ENCODE measurements around the gene MYL7. TPM values are rescaled to one million over a fixed set of nuclear protein-coding genes. Genes with fewer than 3 reads are reported as not detected.

MYL7 gene
- total and polyA plus RNA-seq, 2 of the 4 experiments (the other 2 are of a cell fraction), result 0.24 TPM; not detected in 1

DNA sequence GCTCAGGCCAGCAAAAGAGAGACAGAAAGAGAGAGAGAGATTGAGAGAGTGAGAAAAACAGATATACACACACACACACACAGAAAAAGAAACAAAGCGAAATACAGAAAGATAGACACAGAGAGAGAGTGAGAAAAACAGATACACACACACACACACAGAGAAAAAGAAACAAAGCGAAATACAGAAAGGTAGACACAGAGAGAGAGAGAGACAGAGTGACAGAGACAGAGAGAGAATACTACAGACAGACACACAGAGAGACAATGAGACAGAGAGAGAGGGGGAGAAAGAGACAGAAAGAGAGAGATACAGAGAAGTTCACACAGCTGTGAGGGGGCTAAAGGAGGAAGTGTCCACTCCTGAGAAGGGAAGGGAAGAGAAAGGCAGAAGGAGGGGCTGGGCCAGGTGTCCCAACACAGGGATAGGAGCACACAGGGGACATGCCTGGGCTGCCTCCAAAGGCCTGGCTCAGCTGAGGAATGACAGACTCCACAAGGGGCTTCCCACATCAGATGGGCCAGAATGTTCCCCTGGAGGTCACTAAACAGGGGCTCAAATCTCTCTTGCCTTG, 43.8 kb upstream of the MYL7 start (continued):
- TF ChIP-seq RFX5 (IDR thresholded peaks at IDR 0.05; ENCODE audit: low read depth, low read length), result no peak

DNA sequence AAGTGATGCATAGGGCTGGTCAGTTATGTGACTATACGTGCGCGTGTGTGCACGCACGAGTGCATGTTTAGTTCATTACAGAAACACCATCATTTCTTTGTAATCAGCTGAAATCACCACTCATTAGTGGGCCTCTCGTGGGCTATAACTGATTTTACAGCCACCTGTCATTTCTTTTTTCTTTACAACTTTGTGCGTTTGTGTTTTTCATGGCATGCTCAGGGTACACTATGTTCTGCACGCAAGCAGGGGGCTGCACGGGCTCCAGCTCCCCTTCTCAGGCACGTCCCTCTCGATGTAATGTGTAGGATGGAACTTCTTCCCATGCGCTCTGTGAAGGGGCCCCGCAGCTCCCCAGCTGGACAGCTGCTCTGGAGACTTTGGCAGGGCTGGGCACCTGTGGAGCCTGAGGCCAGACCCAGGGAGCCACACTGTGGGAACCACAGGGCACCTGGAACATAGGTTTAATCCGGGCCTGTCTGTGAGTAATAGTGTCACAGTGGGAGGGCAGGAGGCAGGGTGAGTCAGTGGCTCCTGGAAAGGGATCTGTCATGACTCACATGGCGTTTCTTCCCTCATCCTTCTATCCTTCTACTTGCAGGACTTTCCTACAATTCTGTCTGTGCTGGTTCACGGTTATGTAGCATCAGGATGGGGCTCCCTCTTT, 43.2 kb upstream of the MYL7 start:
- Histone ChIP-seq H4K5ac (ENCODE audit: low read depth, low read length) (no peak overlapping the region), H3K23ac (ENCODE audit: low read depth, low read length) (no peak overlapping the region), H3K9ac (ENCODE audit: low read depth, low read length) (no peak overlapping the region), H2AFZ (replicated peaks; ENCODE audit: low read length, poor library complexity) (peak overlapping the region; percentile 36), H3K14ac (replicated peaks; ENCODE audit: low read depth, low read length) (no peak overlapping the region), H3K4me2 (ENCODE audit: low read depth, low read length) (peak overlapping the region; percentile 22; the same call in 1 of the 2 replicates), H2AK9ac (replicated peaks; ENCODE audit: low read depth, low read length, poor library complexity) (no peak overlapping the region), H3K27me3 (ENCODE audit: control insufficient read depth, insufficient read depth, low read length) (peaks cover 18% of the 10 kb centered on the region), H3K36me3 (ENCODE audit: control insufficient read depth, insufficient read depth, low read length) (no peaks in the 10 kb centered on the region), H3K4me3 (ENCODE audit: insufficient read depth, low read depth, low read length) (no peak overlapping the region), H4K20me1 (ENCODE audit: insufficient read depth, low read length) (no peaks in the 10 kb centered on the region), H2BK120ac (ENCODE audit: low read depth, low read length) (peak overlapping the region; percentile 28; the same call in 1 of the 2 replicates), H2AK5ac (ENCODE audit: low read depth, low read length) (0 out of 2 replicates have a peak overlapping the region, but pooled peaks have one; percentile 8), H3K9me3 (ENCODE audit: control insufficient read depth, insufficient read depth, low read length) (peaks cover 18% of the 10 kb centered on the region), H4K91ac (ENCODE audit: insufficient read depth, low read depth, low read length) (no peak overlapping the region), H3K9me1 (ENCODE audit: insufficient read depth, low read length) (no peaks in the 10 kb centered on the region), H2BK20ac (ENCODE audit: low read depth, low read length) (no peak overlapping the region; the same call in 1 of the 2 replicates), H2BK15ac (ENCODE audit: low read depth, low read length) (0 out of 3 replicates have a peak overlapping the region, but pooled peaks have one; percentile 90), H3K4ac (ENCODE audit: low read depth, low read length) (peak overlapping the region; percentile 34; the same call in 1 of the 2 replicates), H3K56ac (ENCODE audit: extremely low read depth, insufficient read depth, low read length) (no peak overlapping the region), H2BK5ac (ENCODE audit: low read depth, low read length, poor library complexity, severe bottlenecking) (peak overlapping the region; percentile 30), H3K27ac (ENCODE audit: insufficient read depth, low read length) (no peak overlapping the region), H3K4me1 (ENCODE audit: control insufficient read depth, insufficient read depth, low read length) (peaks cover 2% of the 10 kb centered on the region), H3K18ac (ENCODE audit: low read depth, low read length) (no peak overlapping the region), H3K79me1 (ENCODE audit: low read depth in 1 of 2, low read length in 2 of 2) (no peaks in the 10 kb centered on the region; a peak in 1 of 4 replicates), H4K8ac (ENCODE audit: low read depth in 2 of 2, low read length in 2 of 2) (no peak overlapping the region)
- CTCF ChIA-PET, result interaction anchor here (0.9 kb wide), 1 partner anchor 15 kb away, joined by 3 read pairs; no protein-coding TSS in a partner anchor
- dilution Hi-C loops (cut with HindIII; ENCODE audit: low sequenced_read_pairs, unreplicated experiment), result no loop called here
- peak; percentile 89 for DNase-seq
- POLR2A ChIA-PET (ENCODE audit: unreplicated experiment), result no interaction called here
- 67% methylated on average over 3 of the region's 16 CpGs; no CpG with 5 or more reads in 1 of the 2 experiments for WGBS, 2 experiments (ENCODE audit: extremely low coverage in 2 of 2, insufficient read length in 1 of 2)
- ATAC-seq (ENCODE audit: low read depth), result peak; percentile 93
- in situ Hi-C loops (cut with MboI; ENCODE audit: low sequenced_read_pairs), result no loop called here
- intact Hi-C loops (cut with micrococcal nuclease), result no loop called here
- no TSS peak for BruUV-seq (replicated peaks)
- TF ChIP-seq MAZ (IDR thresholded peaks at IDR 0.05; ENCODE audit: borderline replicate concordance, low read depth, low read length), result peak; percentile 24; the same call in 1 of the 2 replicates
- TF ChIP-seq RFX5 (IDR thresholded peaks at IDR 0.05; ENCODE audit: low read depth, low read length), result no peak
- TF ChIP-seq SMC3 (IDR thresholded peaks at IDR 0.05; ENCODE audit: low read depth, low read length), result no peak
- no peak for TF ChIP-seq POLR2A (IDR thresholded peaks at IDR 0.05; ENCODE audit: low read depth, low read length)
- peak; percentile 19; the same call in 1 of the 2 replicates for TF ChIP-seq BHLHE40 (IDR thresholded peaks at IDR 0.05; ENCODE audit: low read depth, low read length)
- TF ChIP-seq, protein P1, sequence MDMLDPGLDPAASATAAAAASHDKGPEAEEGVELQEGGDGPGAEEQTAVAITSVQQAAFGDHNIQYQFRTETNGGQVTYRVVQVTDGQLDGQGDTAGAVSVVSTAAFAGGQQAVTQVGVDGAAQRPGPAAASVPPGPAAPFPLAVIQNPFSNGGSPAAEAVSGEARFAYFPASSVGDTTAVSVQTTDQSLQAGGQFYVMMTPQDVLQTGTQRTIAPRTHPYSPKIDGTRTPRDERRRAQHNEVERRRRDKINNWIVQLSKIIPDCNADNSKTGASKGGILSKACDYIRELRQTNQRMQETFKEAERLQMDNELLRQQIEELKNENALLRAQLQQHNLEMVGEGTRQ (IDR thresholded peaks at IDR 0.05; ENCODE audit: low read depth, low read length), result no peak
- TF ChIP-seq CEBPB (IDR thresholded peaks at IDR 0.05; ENCODE audit: low read depth, low read length), result no peak
- TF ChIP-seq MXI1 (IDR thresholded peaks at IDR 0.05; ENCODE audit: borderline replicate concordance, low read depth, low read length), result 0 out of 2 replicates have a peak, but pooled peaks have one; percentile 47
- TF ChIP-seq CHD1 (IDR thresholded peaks at IDR 0.05; ENCODE audit: low read depth, low read length), result no peak
- TF ChIP-seq, protein P2, sequence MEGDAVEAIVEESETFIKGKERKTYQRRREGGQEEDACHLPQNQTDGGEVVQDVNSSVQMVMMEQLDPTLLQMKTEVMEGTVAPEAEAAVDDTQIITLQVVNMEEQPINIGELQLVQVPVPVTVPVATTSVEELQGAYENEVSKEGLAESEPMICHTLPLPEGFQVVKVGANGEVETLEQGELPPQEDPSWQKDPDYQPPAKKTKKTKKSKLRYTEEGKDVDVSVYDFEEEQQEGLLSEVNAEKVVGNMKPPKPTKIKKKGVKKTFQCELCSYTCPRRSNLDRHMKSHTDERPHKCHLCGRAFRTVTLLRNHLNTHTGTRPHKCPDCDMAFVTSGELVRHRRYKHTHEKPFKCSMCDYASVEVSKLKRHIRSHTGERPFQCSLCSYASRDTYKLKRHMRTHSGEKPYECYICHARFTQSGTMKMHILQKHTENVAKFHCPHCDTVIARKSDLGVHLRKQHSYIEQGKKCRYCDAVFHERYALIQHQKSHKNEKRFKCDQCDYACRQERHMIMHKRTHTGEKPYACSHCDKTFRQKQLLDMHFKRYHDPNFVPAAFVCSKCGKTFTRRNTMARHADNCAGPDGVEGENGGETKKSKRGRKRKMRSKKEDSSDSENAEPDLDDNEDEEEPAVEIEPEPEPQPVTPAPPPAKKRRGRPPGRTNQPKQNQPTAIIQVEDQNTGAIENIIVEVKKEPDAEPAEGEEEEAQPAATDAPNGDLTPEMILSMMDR (conservative IDR thresholded peaks at IDR 0.05; ENCODE audit: low read depth, low read length), result no peak
- TF ChIP-seq NFE2L2 (IDR thresholded peaks at IDR 0.05; ENCODE audit: low read depth, low read length), result no peak
- TF ChIP-seq RCOR1 (IDR thresholded peaks at IDR 0.05; ENCODE audit: insufficient replicate concordance, low read length), result no peak
- TF ChIP-seq MAFK (IDR thresholded peaks at IDR 0.05; ENCODE audit: low read depth, low read length), result no peak
